Transverse colon (tissue), 4 donors: ENCODE measurements around the gene SUCO.

Experiments
- CTCF ChIP-seq, 5 experiments: fragments of 200-600 bp in 3 of 5; fragments of 450-650 bp in 2 of 5; sonication (generic) in 3 of 5; IDR thresholded peaks; 1 replicate in 2 of 5; 2 replicates in 3 of 5; pipeline ENCODE4 v1.5.1; 2016 to 2017; ENCODE audit warnings: antibody characterized with exemption in 5 of 5, inconsistent platforms in 3 of 5, mild to moderate bottlenecking in 2 of 5, moderate library complexity in 1 of 5
- POLR2A ChIP-seq: fragments of 450-650 bp; IDR thresholded peaks from one replicate; pipeline ENCODE4 v1.6.1; 2016; ENCODE audit warnings: antibody characterized with exemption, mild to moderate bottlenecking, moderate library complexity
- POLR2AphosphoS5 ChIP-seq, 3 donors: sonication (generic); formaldehyde crosslinking; IDR thresholded peaks; one replicate each; pipeline ENCODE4 v1.6.1; 2016; ENCODE audit warnings: antibody characterized with exemption in 3 of 3

- TF ChIP-seq POLR2AphosphoS5 (IDR thresholded peaks at IDR 0.05), result no peak
- TF ChIP-seq CTCF (IDR thresholded peaks at IDR 0.05), result no peak
- no peak for TF ChIP-seq POLR2A
Observed at GRCh38 chr1:172496678-172497077, 36.3 kb upstream of the SUCO start.
